ENCODE data around the gene TNIP3. TPM values are rescaled to one million over a fixed set of nuclear protein-coding genes. Genes with fewer than 3 reads are reported as not detected.

TNIP3 gene
- total RNA-seq, 4 donors from 2014 or later, result 0.81 TPM; not detected in 3

DNA sequence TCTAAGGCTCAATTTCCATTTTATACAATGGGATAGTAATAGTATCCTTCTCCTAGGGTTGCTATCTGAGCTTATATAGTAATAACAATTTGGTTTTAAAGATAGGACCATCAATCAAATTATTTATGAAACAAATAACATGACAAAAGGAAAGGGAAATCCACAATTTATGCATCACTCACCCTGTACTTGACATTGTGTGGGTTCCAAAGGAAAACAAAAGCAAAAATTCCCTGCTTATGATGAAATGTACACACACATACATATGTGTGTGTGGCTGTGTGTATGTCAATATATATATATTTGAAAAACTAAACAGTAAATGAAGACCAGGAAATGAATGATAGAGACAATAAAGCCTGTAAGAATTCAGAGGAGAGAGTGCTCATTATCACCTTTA lies 2.9 kb upstream of the TNIP3 start:
- H3K9me3 ChIP-seq, result no peaks in the 10 kb centered on the region
- H3K4me1 ChIP-seq, result no peaks in the 10 kb centered on the region
- H3K36me3 ChIP-seq, result no peaks in the 10 kb centered on the region
- ATAC-seq, result no peak
- H3K27me3 ChIP-seq, result no peaks in the 10 kb centered on the region
- no peak overlapping the region for H3K4me3 ChIP-seq
- TF ChIP-seq, protein P1, sequence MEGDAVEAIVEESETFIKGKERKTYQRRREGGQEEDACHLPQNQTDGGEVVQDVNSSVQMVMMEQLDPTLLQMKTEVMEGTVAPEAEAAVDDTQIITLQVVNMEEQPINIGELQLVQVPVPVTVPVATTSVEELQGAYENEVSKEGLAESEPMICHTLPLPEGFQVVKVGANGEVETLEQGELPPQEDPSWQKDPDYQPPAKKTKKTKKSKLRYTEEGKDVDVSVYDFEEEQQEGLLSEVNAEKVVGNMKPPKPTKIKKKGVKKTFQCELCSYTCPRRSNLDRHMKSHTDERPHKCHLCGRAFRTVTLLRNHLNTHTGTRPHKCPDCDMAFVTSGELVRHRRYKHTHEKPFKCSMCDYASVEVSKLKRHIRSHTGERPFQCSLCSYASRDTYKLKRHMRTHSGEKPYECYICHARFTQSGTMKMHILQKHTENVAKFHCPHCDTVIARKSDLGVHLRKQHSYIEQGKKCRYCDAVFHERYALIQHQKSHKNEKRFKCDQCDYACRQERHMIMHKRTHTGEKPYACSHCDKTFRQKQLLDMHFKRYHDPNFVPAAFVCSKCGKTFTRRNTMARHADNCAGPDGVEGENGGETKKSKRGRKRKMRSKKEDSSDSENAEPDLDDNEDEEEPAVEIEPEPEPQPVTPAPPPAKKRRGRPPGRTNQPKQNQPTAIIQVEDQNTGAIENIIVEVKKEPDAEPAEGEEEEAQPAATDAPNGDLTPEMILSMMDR (IDR thresholded peaks at IDR 0.05), result no peak
- no peak for TF ChIP-seq POLR2AphosphoS5 (IDR thresholded peaks at IDR 0.05)
- no peak for TF ChIP-seq POLR2A (IDR thresholded peaks at IDR 0.05)
- TF ChIP-seq EP300 (IDR thresholded peaks at IDR 0.05), result no peak
- H3K27ac ChIP-seq, result no peak overlapping the region

DNA sequence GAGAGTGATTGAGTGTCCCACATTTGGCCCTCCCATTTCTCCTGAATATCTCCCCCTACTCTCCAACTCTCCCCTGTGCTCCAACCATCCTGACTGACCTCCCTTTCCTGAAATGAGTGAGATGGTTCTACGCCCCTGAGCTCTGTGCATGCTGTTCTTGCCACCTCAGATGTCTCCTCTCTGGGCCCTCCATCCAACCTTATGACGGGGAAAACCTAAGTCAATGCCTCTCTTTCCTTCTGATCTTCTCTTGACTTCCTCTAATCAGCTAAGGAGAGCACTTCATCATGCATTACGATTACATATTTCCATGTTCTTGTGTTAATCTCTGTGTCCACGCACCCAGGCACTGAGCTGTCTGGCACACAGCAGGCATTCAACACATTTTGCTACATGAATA lies 1.1 kb upstream of the TNIP3 start:
- TF ChIP-seq EP300 (IDR thresholded peaks at IDR 0.05), result no peak
- no peak for TF ChIP-seq POLR2A (IDR thresholded peaks at IDR 0.05)
- TF ChIP-seq POLR2AphosphoS5 (IDR thresholded peaks at IDR 0.05), result no peak
- TF ChIP-seq, protein P1 (IDR thresholded peaks at IDR 0.05), result no peak
- H3K4me3 ChIP-seq, result no peak overlapping the region
- H3K27ac ChIP-seq, result no peak overlapping the region
- WGBS, 2 donors (ENCODE audit: low coverage in 1 of 2), result 93% methylated on average over 4 of the region's 4 CpGs; no CpG with 5 or more reads in 1 of the 2 donors
- no peak for ATAC-seq
- H3K4me1 ChIP-seq, result no peaks in the 10 kb centered on the region
- no peaks in the 10 kb centered on the region for H3K36me3 ChIP-seq
- no peaks in the 10 kb centered on the region for H3K9me3 ChIP-seq
- H3K27me3 ChIP-seq, result no peaks in the 10 kb centered on the region

DNA sequence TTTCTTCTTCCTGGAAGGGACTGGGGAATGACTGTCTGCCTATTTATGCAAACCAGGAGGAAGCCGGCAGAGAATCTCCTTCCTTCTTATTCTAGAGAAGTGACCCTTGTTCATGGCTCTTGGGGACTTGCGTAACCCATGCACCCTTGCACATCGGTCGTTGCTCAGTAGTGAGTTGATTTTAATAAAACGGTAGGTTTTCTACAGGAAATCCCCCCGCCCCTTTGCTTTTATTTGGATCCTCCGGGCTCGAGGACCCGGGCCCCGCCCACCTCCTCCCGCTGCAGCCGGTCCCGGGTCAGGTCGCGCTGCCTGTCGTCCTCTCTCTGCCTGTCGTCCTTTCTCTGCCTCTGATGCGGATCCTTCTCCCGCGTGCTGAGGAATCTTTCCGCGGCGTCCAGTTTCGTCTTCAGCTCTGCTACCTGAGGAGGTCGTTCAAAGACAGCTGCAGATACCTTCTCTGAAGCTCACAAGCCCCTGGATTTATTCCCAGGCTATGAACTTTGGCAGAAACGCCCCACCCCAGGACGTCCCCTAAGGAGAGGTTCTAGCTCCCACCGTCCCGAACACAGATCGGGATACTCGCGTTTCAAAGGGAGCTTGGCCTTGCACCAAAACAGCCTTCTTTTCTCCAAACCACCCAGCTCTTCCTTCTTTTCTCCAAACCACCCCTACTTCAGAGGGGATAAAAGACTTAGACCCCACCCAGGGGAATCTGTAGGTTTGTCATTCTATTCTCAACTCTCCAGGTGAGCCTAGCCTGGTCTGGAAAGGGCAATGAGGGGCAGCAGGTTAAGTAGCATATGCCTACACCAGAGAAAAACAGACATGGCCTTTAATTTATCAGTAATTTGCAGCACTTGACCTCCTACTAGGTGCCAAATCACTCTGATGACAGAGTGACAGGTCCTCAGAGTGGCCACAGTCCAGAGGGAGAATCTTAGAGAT lies 7.0 kb downstream of the TNIP3 start:
- no peaks in the 10 kb centered on the region for H3K9me3 ChIP-seq
- H3K4me1 ChIP-seq, result peaks cover 0 to 5% (median 0%) of the 10 kb centered on the region in 3 donors
- TF ChIP-seq POLR2A (IDR thresholded peaks at IDR 0.05), result no peak
- 0 to 3% methylated on average over 25 to 26 of the region's 32 CpGs for WGBS, 2 donors (ENCODE audit: low coverage in 1 of 2)
- H3K27ac ChIP-seq, result no peak overlapping the region
- no peaks in the 10 kb centered on the region for H3K36me3 ChIP-seq
- peak; percentile 46 for ATAC-seq
- H3K27me3 ChIP-seq, result peaks cover 7% of the 10 kb centered on the region
- H3K4me3 ChIP-seq, result peak overlapping the region; percentile 18 to 45

DNA sequence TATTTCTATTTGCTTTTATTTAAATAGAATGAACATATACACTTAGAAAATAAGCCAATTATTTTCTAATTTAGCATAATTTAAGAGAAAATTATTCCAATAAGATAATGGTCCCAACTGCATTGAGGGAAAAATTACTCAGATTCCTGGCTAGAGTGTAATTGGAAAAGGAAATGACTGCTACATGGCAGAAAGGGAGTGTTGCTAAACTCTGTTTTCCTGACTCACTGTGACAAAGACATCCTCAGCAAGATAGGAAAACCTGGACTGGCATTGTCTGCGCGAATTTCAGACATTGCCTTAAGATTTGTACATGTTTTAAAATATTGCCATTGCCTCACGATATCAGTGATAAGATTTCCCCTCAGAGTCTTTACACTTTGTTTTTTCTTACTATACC lies 8.2 kb downstream of the TNIP3 start:
- no peak for ATAC-seq

DNA sequence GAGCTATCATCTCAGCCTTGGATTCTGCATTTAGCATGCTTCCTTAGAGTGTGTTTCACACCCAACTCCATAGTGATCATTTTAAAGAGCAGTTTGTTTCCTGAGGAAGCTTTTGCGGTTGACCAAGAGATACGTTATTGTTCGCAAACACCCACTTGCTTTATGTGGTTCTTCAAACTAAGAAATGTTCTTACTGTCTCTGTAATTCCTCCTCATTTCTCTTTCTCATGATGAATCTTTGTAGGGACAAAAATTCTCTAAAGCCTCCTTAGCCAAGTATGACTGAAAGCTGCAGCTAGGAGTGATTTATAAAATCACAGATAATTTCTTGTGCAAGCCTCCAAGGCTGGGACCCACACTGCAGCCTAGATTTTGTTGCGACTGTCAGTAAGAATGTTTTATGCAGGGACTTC lies 10.0 kb downstream of the TNIP3 start:
- H3K27me3 ChIP-seq, result peaks cover 7% of the 10 kb centered on the region
- H3K9me3 ChIP-seq, result no peaks in the 10 kb centered on the region
- no peak overlapping the region for H3K27ac ChIP-seq
- H3K4me3 ChIP-seq, result no peak overlapping the region
- ATAC-seq, result no peak
- TF ChIP-seq POLR2A (IDR thresholded peaks at IDR 0.05), result no peak
- TF ChIP-seq EP300 (IDR thresholded peaks at IDR 0.05), result no peak
- TF ChIP-seq, protein P1 (IDR thresholded peaks at IDR 0.05), result no peak
- no peak for TF ChIP-seq POLR2AphosphoS5 (IDR thresholded peaks at IDR 0.05)
- H3K36me3 ChIP-seq, result no peaks in the 10 kb centered on the region
- peaks cover 0 to 5% (median 0%) of the 10 kb centered on the region in 3 donors for H3K4me1 ChIP-seq
- WGBS, 2 donors (ENCODE audit: low coverage in 1 of 2), result 65 to 74% methylated on average over 4 of the region's 4 CpGs

More for the DNA sequence above, 8.2 kb downstream of the TNIP3 start:
- H3K36me3 ChIP-seq, result no peaks in the 10 kb centered on the region
- H3K9me3 ChIP-seq, result no peaks in the 10 kb centered on the region
- peaks cover 0 to 5% (median 0%) of the 10 kb centered on the region in 3 donors for H3K4me1 ChIP-seq
- H3K27me3 ChIP-seq, result peaks cover 7% of the 10 kb centered on the region
- H3K27ac ChIP-seq, result no peak overlapping the region
- TF ChIP-seq, protein P1 (IDR thresholded peaks at IDR 0.05), result no peak
- TF ChIP-seq POLR2AphosphoS5 (IDR thresholded peaks at IDR 0.05) (no peak), EP300 (IDR thresholded peaks at IDR 0.05) (no peak), POLR2A (IDR thresholded peaks at IDR 0.05) (no peak)
- peak overlapping the region in 1 of 2 donors; percentile 45 for H3K4me3 ChIP-seq
- WGBS, 2 donors (ENCODE audit: low coverage in 1 of 2), result 64 to 87% methylated on average over 3 of the region's 3 CpGs
